H1 (cell line): ENCODE data around the gene DCAF17. TPM values are rescaled to one million over a fixed set of nuclear protein-coding genes. Genes with fewer than 3 reads are reported as not detected.

Source experiments
- CTCF ChIA-PET: fragments of 300-600 bp; sonication (Branson Sonifier 250); formaldehyde crosslinking; loops from one replicate; lab custom pipeline; 2021; ENCODE audit not compliant: partially characterized antibody; lab: Charles Lee
- POLR2A ChIA-PET: fragments of 300-600 bp; sonication (Branson Sonifier 250); formaldehyde crosslinking; loops from one replicate; lab custom pipeline; 2021; ENCODE audit warnings: inconsistent platforms; ENCODE audit not compliant: partially characterized antibody; lab: Charles Lee
- DNase-seq, 2 experiments: peaks; one replicate each; pipeline versions ENCODE4 v3.0.0 to v3.0.0-alpha.2; 2010 to 2022; ENCODE audit warnings: low spot score in 2 of 2, low read depth in 1 of 2, mixed read lengths in 1 of 2
- FAIRE-seq: peaks from 2 replicates; lab custom pipeline; 2011; peaks lifted over from hg19 to GRCh38; lab: Jason Lieb, UNC
- H2AFZ ChIP-seq: 2 replicates; pipeline ENCODE4 v1.8.1; 2012; ENCODE audit warnings: low read length, inconsistent platforms
- H2AK5ac ChIP-seq: 2 replicates; pipeline ENCODE4 v1.6.1; 2013; ENCODE audit warnings: low read depth, low read length
- H2BK120ac ChIP-seq: replicated peaks from 2 replicates; pipeline ENCODE3; 2013; ENCODE audit warnings: low read depth, low read length, inconsistent platforms
- H2BK12ac ChIP-seq: 2 replicates; pipeline ENCODE4 v1.6.1; 2013; ENCODE audit warnings: low read depth, low read length
- H2BK15ac ChIP-seq: 2 replicates; pipeline ENCODE4 v1.6.1; 2013; ENCODE audit warnings: low read length
- H2BK20ac ChIP-seq: 2 replicates; pipeline ENCODE4 v1.6.1; 2013; ENCODE audit warnings: low read length
- H2BK5ac ChIP-seq: 2 replicates; pipeline ENCODE4 v1.6.1; 2013; ENCODE audit warnings: low read depth, low read length
- H3K14ac ChIP-seq: 2 replicates; pipeline ENCODE4 v1.6.1; 2013; ENCODE audit warnings: inconsistent platforms; ENCODE audit not compliant: insufficient read length
- H3K18ac ChIP-seq: 2 replicates; pipeline ENCODE4 v1.6.1; 2013; ENCODE audit warnings: low read length; ENCODE audit errors: extremely low read depth
- H3K23ac ChIP-seq: 2 replicates; pipeline ENCODE4 v1.6.1; 2013; ENCODE audit warnings: inconsistent platforms; ENCODE audit not compliant: insufficient read length
- H3K23me2 ChIP-seq: 2 replicates; pipeline ENCODE4 v1.6.1; 2013; ENCODE audit warnings: low read depth, low read length
- H3K27ac ChIP-seq: 2 replicates; pipeline ENCODE4 v1.6.1; 2011; ENCODE audit warnings: low read depth, low read length, inconsistent platforms
- H3K27me3 ChIP-seq, 4 experiments: replicated peaks in 1 of 4; 1 replicate in 1 of 4; 2 replicates in 3 of 4; pipeline versions ENCODE4 v1.6.1 to v1.8.1; 2011 to 2013; ENCODE audit warnings: low read length in 3 of 4, mild to moderate bottlenecking in 3 of 4, inconsistent platforms in 2 of 4, mixed read lengths in 2 of 4, moderate library complexity in 1 of 4; ENCODE audit not compliant: control insufficient read depth in 3 of 4, insufficient read depth in 3 of 4; ENCODE audit errors: extremely low read depth in 1 of 4
- H3K36me3 ChIP-seq, 4 experiments: 2 replicates each; pipeline versions ENCODE4 v1.6.1 to v1.8.1; 2011 to 2013; ENCODE audit warnings: mild to moderate bottlenecking in 4 of 4, low read length in 3 of 4, moderate library complexity in 2 of 4, control low read depth in 1 of 4, inconsistent platforms in 1 of 4; ENCODE audit not compliant: insufficient read depth in 4 of 4, control insufficient read depth in 2 of 4
- H3K4ac ChIP-seq: replicated peaks from 2 replicates; pipeline ENCODE3; 2013; ENCODE audit warnings: low read length, low read depth, mixed read lengths, inconsistent platforms; ENCODE audit not compliant: insufficient read length
- H3K4me1 ChIP-seq, 4 experiments: replicated peaks in 1 of 4; 1 replicate in 1 of 4; 2 replicates in 3 of 4; pipeline versions ENCODE4 v1.6.1 to v1.8.1; 2011 to 2013; ENCODE audit warnings: low read length in 3 of 4, inconsistent platforms in 2 of 4, mixed read lengths in 1 of 4; ENCODE audit not compliant: insufficient read depth in 4 of 4, control insufficient read depth in 3 of 4
- H3K4me2 ChIP-seq, 2 experiments: 2 replicates each; pipeline versions ENCODE4 v1.6.1 to v1.8.1; 2011 to 2013; ENCODE audit warnings: low read depth in 2 of 2, low read length in 2 of 2, control low read depth in 1 of 2, inconsistent platforms in 1 of 2, mild to moderate bottlenecking in 1 of 2; ENCODE audit not compliant: insufficient read depth in 1 of 2
- H3K4me3 ChIP-seq, 4 experiments: fragments of 200-600, 300-600 bp in 1 of 4; sonication (generic), shearing (Covaris generic), sonication (Bioruptor Twin) in 1 of 4; 2 replicates each; pipeline versions ENCODE4 v1.5.1 to v1.8.1; 2011 to 2016; ENCODE audit warnings: low read length in 4 of 4, low read depth in 3 of 4, control low read depth in 2 of 4, inconsistent platforms in 2 of 4, mild to moderate bottlenecking in 2 of 4, mixed read lengths in 1 of 4, moderate library complexity in 1 of 4; ENCODE audit not compliant: insufficient read depth in 2 of 4; ENCODE audit errors: extremely low read depth in 1 of 4
- H3K56ac ChIP-seq: replicated peaks from 2 replicates; pipeline ENCODE3; 2013; ENCODE audit warnings: low read depth, mild to moderate bottlenecking, mixed read lengths, low read length, inconsistent platforms; ENCODE audit not compliant: insufficient read length
- H3K79me1 ChIP-seq: 2 replicates; pipeline ENCODE4 v1.6.1; 2013; ENCODE audit warnings: low read depth, low read length, control low read depth
- H3K79me2 ChIP-seq, 2 experiments: 2 replicates each; pipeline versions ENCODE4 v1.6.1 to v1.8.1; 2012 to 2013; ENCODE audit warnings: low read length in 2 of 2, mild to moderate bottlenecking in 2 of 2, inconsistent platforms in 1 of 2; ENCODE audit not compliant: insufficient read depth in 2 of 2, control insufficient read depth in 1 of 2
- H3K9ac ChIP-seq, 4 experiments: replicated peaks in 1 of 4; 1 replicate in 1 of 4; 2 replicates in 3 of 4; pipeline versions ENCODE4 v1.6.1 to v1.8.1; 2011 to 2013; ENCODE audit warnings: low read depth in 3 of 4, low read length in 3 of 4, control low read depth in 2 of 4, mild to moderate bottlenecking in 2 of 4, moderate library complexity in 2 of 4, inconsistent platforms in 1 of 4; ENCODE audit errors: extremely low read depth in 1 of 4
- H3K9me3 ChIP-seq, 2 experiments: 2 replicates each; pipeline versions ENCODE4 v1.6.1 to v1.8.1; 2012 to 2013; ENCODE audit warnings: mild to moderate bottlenecking in 2 of 2, moderate library complexity in 2 of 2, control low read depth in 1 of 2, inconsistent platforms in 1 of 2, low read depth in 1 of 2, low read length in 1 of 2, mixed read lengths in 1 of 2; ENCODE audit not compliant: insufficient read depth in 2 of 2
- H4K20me1 ChIP-seq, 2 experiments: replicated peaks in 1 of 2; 2 replicates each; pipeline versions ENCODE3 to v1.8.1; 2011 to 2013; ENCODE audit warnings: inconsistent platforms in 2 of 2, low read length in 2 of 2, mild to moderate bottlenecking in 1 of 2; ENCODE audit not compliant: insufficient read depth in 2 of 2, control insufficient read depth in 1 of 2
- H4K5ac ChIP-seq: 2 replicates; pipeline ENCODE4 v1.6.1; 2013; ENCODE audit warnings: low read length, low read depth, mixed read lengths, inconsistent platforms; ENCODE audit not compliant: insufficient read length
- H4K8ac ChIP-seq: 2 replicates; pipeline ENCODE4 v1.8.0; 2013; ENCODE audit warnings: mild to moderate bottlenecking, moderate library complexity, low read length, inconsistent platforms; ENCODE audit not compliant: insufficient read depth; ENCODE audit errors: extremely low read depth
- H4K91ac ChIP-seq: replicated peaks from 2 replicates; pipeline ENCODE3; 2013; ENCODE audit warnings: low read length, mixed read lengths, inconsistent platforms; ENCODE audit not compliant: insufficient read length
- KDM5A ChIP-seq: fragments of 200-600 bp; IDR thresholded peaks from 2 replicates; pipeline ENCODE4 v1.7.1; 2012; ENCODE audit warnings: mild to moderate bottlenecking, low read length, inconsistent platforms, mixed read lengths
- RAD21 ChIP-seq, 2 experiments: IDR thresholded peaks in 1 of 2; conservative IDR thresholded peaks in 1 of 2; 2 replicates each; pipeline ENCODE4 v1.6.1; 2011; ENCODE audit warnings: low read depth in 2 of 2, low read length in 2 of 2, improper control_type of control experiment in 1 of 2, inconsistent platforms in 1 of 2, mild to moderate bottlenecking in 1 of 2, moderate library complexity in 1 of 2
- SP1 ChIP-seq: IDR thresholded peaks from 2 replicates; pipeline ENCODE4 v1.6.1; 2011; ENCODE audit warnings: low read depth, low read length
- TCF12 ChIP-seq: IDR thresholded peaks from 2 replicates; pipeline ENCODE4 v1.6.1; 2011; ENCODE audit warnings: low read depth, mild to moderate bottlenecking, low read length
- USF2 ChIP-seq: IDR thresholded peaks from 2 replicates; pipeline ENCODE4 v1.6.1; 2011; ENCODE audit warnings: low read length, improper control_type of control experiment
- polyA plus RNA-seq, 7 experiments: library from polyadenylated mRNA; depleted of rRNA in 3 of 7; stranded (reverse) in 5 of 7; unstranded in 2 of 7; fragments of >200 nt in 5 of 7; fragments of 200-250 nt in 2 of 7; gene quantifications; 1 replicate in 5 of 7; 2 replicates in 1 of 7; 4 replicates in 1 of 7; pipeline versions ENCODE4 v1.2.1 to v1.2.3, GENCODE V29; 2011 to 2013; ENCODE audit warnings: missing spikeins in 2 of 7, mixed read lengths in 2 of 7
- total RNA-seq: library from RNA; stranded (reverse); fragmentation: NEBNext Ultra II Directional; extraction: Animal tissue kit (Norgen Biotek cat#: 25700); gene quantifications from 2 replicates; pipeline ENCODE4 v1.2.1, GENCODE V29; 2021

Gene DCAF17
- total and polyA plus RNA-seq, 2 of the 8 experiments (the other 6 are each of a cell fraction or from before 2014, with no cell fraction given): 10.7 to 30.0 TPM

- peaks cover 0 to 4% of the 10 kb centered on the region in 2 experiments for H4K20me1 ChIP-seq
- CTCF ChIA-PET: interaction anchor here (0.7 to 1.2 kb wide), 3 partner anchors 88 to 349 kb away, joined by 3 read pairs; no protein-coding TSS in a partner anchor
Observed at GRCh38 chr2:171441470-171441869, 7.4 kb downstream of the DCAF17 start.

More at GRCh38 chr2:171441470-171441869, 7.4 kb downstream of the DCAF17 start:
- FAIRE-seq (no peak), DNase-seq (no peak)
- no peak overlapping the region for H3K9ac ChIP-seq
- H2AFZ ChIP-seq: no peak overlapping the region
- H2BK20ac ChIP-seq: no peak overlapping the region
- H3K79me2 ChIP-seq: peaks cover 0 to 30% of the 10 kb centered on the region in 2 experiments; a peak in 2 of 4 replicates
- no peak overlapping the region for H2AK5ac ChIP-seq
- no peak overlapping the region for H4K91ac ChIP-seq
- H3K23ac ChIP-seq: no peak overlapping the region
- H3K18ac ChIP-seq: no peak overlapping the region
- H3K4ac ChIP-seq: no peak overlapping the region
- H3K27me3 ChIP-seq: no peaks in the 10 kb centered on the region
- no peaks in the 10 kb centered on the region for H3K23me2 ChIP-seq
- no peak overlapping the region for H3K4me2 ChIP-seq
- TF ChIP-seq TCF12 (no peak), SP1 (no peak), RAD21 (IDR thresholded peaks at IDR 0.05 in 1 of 2, conservative IDR thresholded peaks at IDR 0.05 in 1 of 2; ENCODE audit: low read depth in 2 of 2, low read length in 2 of 2) (no peak), KDM5A (no peak), USF2 (no peak)
- TF ChIP-seq, all 59 proteins: peak for 0
- no peak overlapping the region for H3K56ac ChIP-seq
- peaks cover 3% of the 10 kb centered on the region; the same call in 1 of the 2 replicates for H3K79me1 ChIP-seq
- H3K9me3 ChIP-seq: no peaks in the 10 kb centered on the region; a peak in 1 of 4 replicates
- no peak overlapping the region for H4K5ac ChIP-seq
- H2BK5ac ChIP-seq: no peak overlapping the region; the same call in 1 of the 2 replicates
- H3K4me3 ChIP-seq: no peak overlapping the region
- H2BK15ac ChIP-seq: no peak overlapping the region
- no peak overlapping the region for H2BK12ac ChIP-seq
- H3K14ac ChIP-seq: no peak overlapping the region
- H3K4me1 ChIP-seq: no peaks in the 10 kb centered on the region
- 0 out of 2 replicates have a peak overlapping the region, but pooled peaks have one; percentile 25 for H3K27ac ChIP-seq
- no peak overlapping the region for H4K8ac ChIP-seq
- POLR2A ChIA-PET: interaction anchor here (1.7 kb wide), 1 partner anchor 9 kb away, joined by 8 read pairs; no protein-coding TSS in a partner anchor
- peaks cover 11 to 80% (median 29%) of the 10 kb centered on the region in 4 experiments for H3K36me3 ChIP-seq
- H2BK120ac ChIP-seq: no peak overlapping the region
